Activated naive CD4-positive, alpha-beta T cell (primary cell): ENCODE data around the gene SCN1A.
"Not testable (repeated sequence)": the region's sequence is repeated elsewhere in the genome, so short reads cannot be mapped to it uniquely, and the experiment has no call there.

ENCODE experiments used
- DNase-seq, 4 experiments: peaks; one replicate each; lab custom pipeline; 2025; lab: John Stamatoyannopoulos, UW

Gene SCN1A

DNA sequence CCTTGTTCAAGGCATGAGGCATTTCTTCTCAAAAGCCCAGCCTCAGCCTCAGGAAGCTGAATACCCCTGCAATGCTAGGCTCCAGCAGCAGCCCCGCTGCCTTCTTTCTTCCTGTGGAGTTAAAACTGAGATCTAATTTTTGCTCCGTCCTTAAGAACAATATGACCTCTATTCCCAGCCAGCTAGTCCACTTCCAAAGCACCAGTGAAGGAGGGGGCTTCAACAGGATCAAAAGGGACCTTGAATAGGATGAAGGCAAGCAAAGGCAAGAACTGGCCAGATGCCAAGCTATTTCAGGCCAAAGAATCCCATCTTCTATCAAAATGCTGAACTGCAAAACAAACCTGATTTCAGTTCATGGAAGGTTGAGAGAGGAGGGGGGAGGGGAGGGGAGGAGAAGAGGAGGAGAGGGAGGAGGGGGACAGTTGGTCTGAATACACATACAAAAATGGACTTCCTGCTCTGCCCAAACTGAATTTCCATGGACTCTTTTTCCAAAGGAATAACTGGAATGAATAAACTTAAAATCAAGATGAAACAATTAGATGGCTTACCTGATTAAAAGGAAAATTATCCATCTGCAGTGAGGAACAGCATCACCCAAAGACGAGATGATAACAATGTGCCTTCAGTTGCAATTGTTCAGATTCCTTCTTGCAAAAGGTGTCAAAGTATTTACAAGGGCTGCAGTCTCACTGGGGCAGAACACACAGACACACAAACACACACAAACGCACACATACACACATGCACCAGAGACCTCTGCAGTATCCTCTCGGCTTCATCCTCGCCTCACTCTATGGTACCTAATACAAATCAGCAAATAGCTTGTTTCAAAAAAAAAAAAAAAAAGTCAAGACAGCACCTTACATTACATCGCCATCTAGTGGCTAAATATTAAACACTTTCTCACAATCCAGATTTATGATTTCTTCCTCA, at the start of gene SCN1A:
Gene SCN1A (minus strand): TSS at position 804 of the 939 bp plus-strand sequence. CDS start 54,399 bp downstream, outside the sequence.
- no peak for DNase-seq

GRCh38 chr2:166173263-166173662, 45.4 kb upstream of the SCN1A start:
- DNase-seq, result no peak

GRCh38 chr2:166171216-166171615, 43.4 kb upstream of the SCN1A start:
- DNase-seq, result no peak

DNA sequence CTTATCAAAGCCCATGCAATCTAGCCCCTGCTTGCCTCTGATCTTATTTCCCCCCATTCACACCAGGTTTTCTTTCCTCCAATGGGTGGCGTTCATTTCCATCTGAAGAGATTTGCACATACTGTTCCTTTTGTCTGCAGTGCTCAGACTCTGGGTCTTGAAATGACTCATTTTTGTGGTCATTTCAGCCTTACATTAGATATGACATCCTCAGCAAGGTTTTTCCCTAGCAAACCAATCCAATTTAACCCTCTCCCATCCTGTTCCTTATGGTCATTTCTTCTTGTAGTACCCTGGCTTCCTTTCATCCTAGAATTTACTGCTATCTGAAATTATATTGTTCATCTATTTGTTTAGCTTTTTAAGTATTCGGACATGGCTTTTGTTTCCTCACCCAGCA, 42.5 kb upstream of the SCN1A start:
- no peak for DNase-seq

GRCh38 chr2:166167449-166167848, 39.6 kb upstream of the SCN1A start:
- DNase-seq, result no peak

DNA sequence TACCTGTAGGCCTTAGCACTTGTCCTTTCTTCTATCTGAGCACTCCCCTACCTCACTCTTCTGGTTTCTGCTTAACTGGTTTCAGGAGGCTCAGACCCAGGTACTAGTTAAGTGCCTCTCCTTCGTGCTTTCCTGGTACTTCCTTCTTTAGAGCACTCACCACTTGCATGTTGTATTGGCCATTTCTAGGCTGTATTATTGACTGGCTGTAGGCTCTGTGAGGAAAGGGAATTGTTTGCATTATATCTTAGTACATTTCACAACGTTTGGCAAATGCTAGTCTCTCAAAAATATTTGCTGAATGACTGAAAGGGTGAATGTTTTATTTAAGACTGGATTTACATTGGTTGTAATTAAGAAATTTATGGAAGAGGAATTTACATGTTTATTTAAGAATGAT, 36.0 kb upstream of the SCN1A start:
- no peak for DNase-seq

DNA sequence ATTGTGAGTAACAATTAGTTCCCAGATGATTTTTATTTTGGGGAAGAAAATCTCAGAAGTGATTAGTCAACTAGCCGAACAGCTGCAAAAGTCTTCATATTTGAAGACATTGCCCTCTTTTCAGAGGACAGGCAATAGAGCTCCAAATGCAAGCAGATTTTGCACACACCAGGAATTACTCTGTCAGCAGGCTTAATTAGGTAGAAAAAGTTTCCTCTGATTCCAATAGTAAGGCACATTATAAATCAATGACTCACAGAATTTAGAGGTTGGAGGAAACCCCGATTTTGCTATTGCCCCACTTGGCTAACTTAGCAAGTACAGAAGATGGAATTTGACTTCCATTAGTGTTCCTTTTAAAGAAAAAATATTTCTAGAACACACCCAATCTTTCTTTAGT, 30.7 kb upstream of the SCN1A start:
- DNase-seq, result no peak

DNA sequence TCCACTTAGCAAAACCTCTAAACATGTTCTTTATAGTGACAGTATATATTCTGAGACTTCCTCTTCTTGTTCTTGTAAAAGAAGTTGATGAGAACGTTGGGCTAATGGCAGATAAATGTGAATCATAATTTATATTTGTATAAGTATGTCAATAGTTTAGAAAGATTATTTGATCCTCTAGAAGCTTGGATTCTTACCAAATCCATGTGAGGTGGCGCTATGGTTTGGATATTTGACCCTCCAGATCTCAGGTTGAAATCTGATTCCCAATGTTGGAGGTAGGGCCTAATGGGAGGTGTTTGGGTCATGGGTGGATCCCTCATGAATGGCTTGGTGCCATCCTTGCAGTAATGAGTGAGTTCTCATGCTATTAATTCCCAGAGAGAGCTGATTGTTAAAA, 29.8 kb upstream of the SCN1A start:
- DNase-seq, result no peak

- DNase-seq, result no peak
These were observed 29.2 kb upstream of the SCN1A start for GRCh38 chr2:166156985-166157490.

DNA sequence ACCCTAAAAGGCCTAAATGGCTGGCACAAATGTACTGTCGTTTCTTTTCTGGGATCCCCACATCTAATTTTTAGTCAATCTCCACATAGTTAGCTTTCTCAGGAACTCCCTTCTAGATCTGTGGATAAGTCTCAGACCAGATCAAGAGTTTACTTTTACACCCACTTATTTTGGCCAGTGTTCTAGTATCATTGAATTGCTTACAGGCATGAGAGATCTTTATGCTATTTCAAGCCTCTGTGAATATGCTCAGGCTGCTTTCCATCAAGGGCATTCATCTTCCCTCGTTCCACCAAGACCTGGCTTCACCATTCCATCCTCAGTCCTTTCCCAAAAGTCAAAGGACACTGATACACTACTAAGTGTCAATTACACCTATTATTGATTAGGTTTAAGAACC, 27.8 kb upstream of the SCN1A start:
- no peak for DNase-seq

DNA sequence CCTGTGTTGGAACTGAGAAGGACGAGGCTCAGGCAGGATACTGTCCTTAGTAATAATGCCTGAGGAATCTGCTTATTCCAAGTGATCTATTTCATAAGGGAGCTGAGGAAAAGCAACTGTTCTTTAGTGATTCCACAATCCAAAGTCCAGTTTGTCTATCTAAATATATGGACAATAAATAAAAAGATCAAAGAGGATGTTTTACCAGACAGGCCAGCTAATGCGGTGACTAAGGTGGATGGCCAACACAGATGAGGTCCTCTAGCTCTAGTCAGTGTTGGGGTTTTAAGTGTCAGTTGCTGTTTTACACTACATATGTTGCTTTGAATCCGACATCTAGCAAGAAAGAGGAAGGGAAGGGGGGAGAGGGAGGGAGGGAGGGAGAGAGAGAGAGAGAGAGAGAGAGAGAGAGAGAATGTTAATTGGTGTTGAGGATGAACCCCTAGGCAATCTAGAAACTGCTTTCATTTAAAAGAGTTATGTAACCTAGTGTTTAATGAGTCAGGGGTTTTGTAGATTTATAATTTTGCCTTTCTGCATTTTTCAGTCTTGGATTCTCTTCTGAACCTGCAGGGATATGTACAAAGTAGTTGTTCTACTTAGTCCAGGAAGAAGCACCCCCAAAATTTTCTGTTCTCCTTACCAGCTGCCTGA, 27.0 kb upstream of the SCN1A start:
- DNase-seq, result no peak

DNA sequence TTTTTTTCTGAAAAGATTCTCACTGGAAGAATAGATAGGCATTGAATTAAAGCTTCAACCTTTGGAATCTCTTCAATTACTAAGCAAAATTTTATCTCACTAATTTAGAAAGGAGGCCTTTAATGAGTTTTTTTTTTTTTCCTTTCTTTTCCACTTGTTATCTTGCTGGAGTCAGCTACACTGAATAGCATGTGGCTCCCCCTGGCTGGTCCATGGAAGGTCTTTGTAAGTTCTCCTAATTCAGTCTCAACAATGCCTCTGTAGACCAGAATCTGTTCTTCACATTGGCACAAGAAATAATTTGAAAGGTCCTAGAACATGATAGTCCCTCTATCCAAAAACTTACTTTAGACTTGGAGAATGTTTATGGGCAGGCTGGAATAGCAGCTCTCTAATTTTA, 24.2 kb upstream of the SCN1A start:
- no peak for DNase-seq

DNA sequence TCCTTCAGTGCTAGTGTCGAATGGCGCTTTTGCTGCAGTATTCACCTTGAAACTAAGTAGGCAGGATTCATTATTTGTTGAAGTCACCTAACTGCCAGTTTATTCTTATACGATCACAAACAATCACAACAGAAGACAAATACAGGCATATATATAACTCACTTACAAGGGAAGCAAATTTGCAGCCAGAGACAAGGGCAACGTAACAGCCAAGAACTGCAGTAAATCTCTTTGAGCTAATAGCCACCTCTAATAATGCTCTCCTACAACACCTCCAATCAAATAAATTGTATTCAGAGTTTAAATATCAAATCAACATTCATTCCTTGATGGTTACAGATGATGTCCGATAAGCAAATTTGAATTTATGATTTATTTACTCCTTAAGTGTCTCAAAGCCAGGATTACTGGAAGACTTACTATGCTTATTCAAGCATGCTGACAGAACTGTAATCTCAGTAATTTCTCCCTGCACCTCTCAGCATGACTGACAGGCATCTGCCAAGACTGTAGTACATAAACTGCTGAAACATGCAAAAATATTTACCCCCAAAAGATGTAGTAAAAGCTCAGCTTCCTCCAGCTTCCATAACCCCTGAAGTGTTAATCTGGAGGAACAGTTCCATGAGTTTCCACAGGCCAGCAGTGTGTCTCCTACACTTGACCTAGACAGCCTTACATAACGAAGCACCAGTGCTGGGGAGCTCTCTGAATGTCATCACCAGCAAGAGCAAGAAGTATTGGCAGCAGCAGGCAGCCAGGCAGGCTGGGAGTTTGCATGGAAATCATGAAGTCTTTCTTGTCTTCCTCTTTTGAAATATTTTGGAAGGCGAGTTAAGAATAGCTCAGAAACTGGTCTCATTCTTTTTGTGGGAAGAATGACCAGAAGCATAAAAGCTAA, 20.9 kb upstream of the SCN1A start:
- no peak for DNase-seq

DNA sequence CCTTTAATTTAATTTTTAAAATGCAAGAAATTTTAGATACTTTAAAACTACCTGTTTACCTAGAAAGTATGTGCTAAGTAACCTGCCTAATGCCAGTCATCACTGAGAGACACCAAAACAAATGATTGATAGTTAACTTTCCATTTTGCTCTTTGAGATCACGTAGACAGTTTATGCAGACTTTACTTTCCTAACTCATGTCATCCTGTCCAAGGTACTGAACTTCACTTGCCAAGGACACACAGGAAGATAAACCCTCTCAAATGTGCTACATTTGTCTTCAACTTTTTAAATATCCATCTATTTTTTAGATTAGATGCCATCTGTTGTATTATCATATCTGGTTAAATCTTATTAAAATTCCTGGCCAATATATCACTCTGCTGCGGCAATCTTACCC, 20.1 kb upstream of the SCN1A start:
- DNase-seq, result no peak

GRCh38 chr2:166144071-166144470, 16.3 kb upstream of the SCN1A start:
- DNase-seq, result no peak

DNA sequence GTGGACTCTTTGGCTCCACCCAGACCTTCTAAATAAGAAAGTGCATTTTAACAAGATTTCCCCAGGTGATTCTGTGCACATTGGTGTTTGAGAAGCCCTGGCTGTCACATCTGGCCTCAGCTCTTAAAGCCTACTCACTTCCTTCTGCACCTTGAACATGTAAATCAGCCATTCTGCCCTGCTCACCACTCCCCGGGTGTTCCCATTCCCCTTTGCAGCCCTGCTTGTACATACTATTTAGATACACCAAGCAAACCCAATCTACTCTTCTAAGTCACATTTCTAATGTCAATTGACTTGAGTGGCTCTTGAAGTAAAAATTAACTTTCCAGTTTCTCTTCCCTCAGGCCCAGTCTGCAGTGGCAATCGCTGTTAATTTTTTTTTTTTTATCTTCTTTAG, 13.1 kb upstream of the SCN1A start:
- no peak for DNase-seq

GRCh38 chr2:166140475-166140874, 12.7 kb upstream of the SCN1A start:
- no peak for DNase-seq

GRCh38 chr2:166139479-166139878, 11.7 kb upstream of the SCN1A start:
- DNase-seq, result not testable (repeated sequence)

- DNase-seq, result no peak
These were observed 10.8 kb upstream of the SCN1A start for GRCh38 chr2:166138667-166139066.

GRCh38 chr2:166138144-166138543, 10.3 kb upstream of the SCN1A start:
- DNase-seq, result no peak

- no peak for DNase-seq
These were observed 9.5 kb upstream of the SCN1A start for GRCh38 chr2:166137331-166137730.

DNA sequence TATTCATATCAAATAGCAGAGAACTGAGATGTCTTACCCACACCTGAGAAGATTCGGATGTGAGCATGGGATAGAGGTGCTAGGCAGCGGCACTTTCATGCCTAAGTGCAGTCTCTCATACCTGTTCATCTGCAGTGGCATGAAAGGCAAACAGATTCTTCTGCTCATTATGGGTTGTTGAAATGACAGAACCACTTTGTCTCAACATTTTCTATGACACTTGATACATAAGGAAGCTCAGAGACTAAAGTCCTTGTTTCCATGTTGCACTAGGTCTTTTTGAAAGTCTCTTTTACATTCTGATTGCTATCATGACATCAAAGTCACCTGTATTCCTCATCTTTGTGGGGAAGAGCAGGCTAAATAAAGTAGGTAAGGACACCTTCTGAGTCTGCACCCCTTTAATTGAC, 8.0 kb upstream of the SCN1A start:
- DNase-seq, result no peak
